Measurements from ENCODE around the gene SLC18A2. TPM values are rescaled to one million over a fixed set of nuclear protein-coding genes. Genes with fewer than 3 reads are reported as not detected.
"Not testable (repeated sequence)": the region's sequence is repeated elsewhere in the genome, so short reads cannot be mapped to it uniquely, and the experiment has no call there.

Gene SLC18A2
- total RNA-seq, 1 donor from 2014 or later = 0.17 TPM

- DNase-seq = no peak
- ATAC-seq = no peak
- intact Hi-C loops (cut with micrococcal nuclease) = no loop called here
These were observed 53.2 kb downstream of the SLC18A2 start for GRCh38 chr10:117294039-117294645.

GRCh38 chr10:117294735-117295134, 53.8 kb downstream of the SLC18A2 start:
- DNase-seq = no peak
- intact Hi-C loops (cut with micrococcal nuclease) = no loop called here
- no peak for ATAC-seq

- ATAC-seq (no peak), DNase-seq (no peak)
- intact Hi-C loops (cut with micrococcal nuclease) = no loop called here
These were observed 57.3 kb downstream of the SLC18A2 start for GRCh38 chr10:117298219-117298618.

GRCh38 chr10:117299435-117299834, 58.5 kb downstream of the SLC18A2 start:
- intact Hi-C loops (cut with micrococcal nuclease) = no loop called here
- ATAC-seq = no peak

GRCh38 chr10:117300671-117301070, 59.8 kb downstream of the SLC18A2 start:
- intact Hi-C loops (cut with micrococcal nuclease) = no loop called here
- DNase-seq (no peak), ATAC-seq (no peak)

More at GRCh38 chr10:117299435-117299834, 58.5 kb downstream of the SLC18A2 start:
- no peak for DNase-seq

- intact Hi-C loops (cut with micrococcal nuclease); DNase-seq; ATAC-seq: not testable (repeated sequence)
These were observed 62.5 kb downstream of the SLC18A2 start for GRCh38 chr10:117303451-117303850.

GRCh38 chr10:117306674-117307073, 65.8 kb downstream of the SLC18A2 start:
- DNase-seq = no peak
- intact Hi-C loops (cut with micrococcal nuclease) = no loop called here
- ATAC-seq = no peak

GRCh38 chr10:117311261-117311660, 70.3 kb downstream of the SLC18A2 start:
- DNase-seq (no peak), ATAC-seq (no peak)
- intact Hi-C loops (cut with micrococcal nuclease) = no loop called here

GRCh38 chr10:117312430-117312829, 71.5 kb downstream of the SLC18A2 start:
- intact Hi-C loops (cut with micrococcal nuclease) = no loop called here
- no peak for ATAC-seq
- DNase-seq = no peak

- DNase-seq (no peak), ATAC-seq (no peak)
- intact Hi-C loops (cut with micrococcal nuclease) = no loop called here
These were observed 72.7 kb downstream of the SLC18A2 start for GRCh38 chr10:117313641-117314040.

- DNase-seq (no peak), ATAC-seq (no peak)
- intact Hi-C loops (cut with micrococcal nuclease) = no loop called here
These were observed 75.8 kb downstream of the SLC18A2 start for GRCh38 chr10:117316701-117317100.

- intact Hi-C loops (cut with micrococcal nuclease) = no loop called here
- no peak for DNase-seq
- no peak for ATAC-seq
These were observed 78.0 kb downstream of the SLC18A2 start for GRCh38 chr10:117318909-117319308.

GRCh38 chr10:117320050-117320665, 79.2 kb downstream of the SLC18A2 start:
- DNase-seq (no peak), ATAC-seq (no peak)
- intact Hi-C loops (cut with micrococcal nuclease) = no loop called here

GRCh38 chr10:117322260-117322659, 81.3 kb downstream of the SLC18A2 start:
- intact Hi-C loops (cut with micrococcal nuclease) = no loop called here
- ATAC-seq (no peak), DNase-seq (no peak)

GRCh38 chr10:117324367-117324766, 83.5 kb downstream of the SLC18A2 start:
- ATAC-seq (no peak), DNase-seq (no peak)
- intact Hi-C loops (cut with micrococcal nuclease) = no loop called here

GRCh38 chr10:117327262-117327661, 86.3 kb downstream of the SLC18A2 start:
- intact Hi-C loops (cut with micrococcal nuclease) = no loop called here
- no peak for DNase-seq
- ATAC-seq = no peak

Other genes starting within 250 kb of the SLC18A2 start
- gene SHTN1, start 235.9 kb upstream of the SLC18A2 start, total RNA-seq = 5.0 TPM
- not detected for gene VAX1, start 102.8 kb upstream of the SLC18A2 start, total RNA-seq
- gene KCNK18, start 43.6 kb upstream of the SLC18A2 start, total RNA-seq = not detected
- gene PDZD8, start 134.3 kb downstream of the SLC18A2 start, total RNA-seq = 18.7 TPM

Data from left ventricle myocardium superior (tissue), 1 donor.